H9 (cell line): Measurements from ENCODE around the gene CPAMD8. TPM values are rescaled to one million over a fixed set of nuclear protein-coding genes. Genes with fewer than 3 reads are reported as not detected.
A peak's percentile ranks its signal among the peaks of the same experiment; 100 is the strongest.

Experiments used
- DNase-seq: peaks from one replicate; pipeline ENCODE4 v3.0.0-alpha.2; 2017
- H2AFZ ChIP-seq: one replicate; pipeline ENCODE4 v1.6.1; 2013; ENCODE audit warnings: mild to moderate bottlenecking, low read length, control low read depth, moderate library complexity
- H2AK5ac ChIP-seq: 2 replicates; pipeline ENCODE4 v1.6.1; 2013; ENCODE audit warnings: low read length, control low read depth, mixed read lengths; ENCODE audit not compliant: insufficient read length
- H2BK120ac ChIP-seq: one replicate; pipeline ENCODE4 v1.6.1; 2013; ENCODE audit warnings: low read depth, mild to moderate bottlenecking, low read length, control low read depth, inconsistent platforms; ENCODE audit not compliant: poor library complexity, severe bottlenecking
- H2BK12ac ChIP-seq: 2 replicates; pipeline ENCODE4 v1.6.1; 2013; ENCODE audit warnings: low read length, control low read depth, mixed read lengths, low read depth; ENCODE audit not compliant: insufficient read length
- H2BK15ac ChIP-seq: 2 replicates; pipeline ENCODE4 v1.6.1; 2013; ENCODE audit warnings: low read depth, low read length, control low read depth
- H2BK20ac ChIP-seq: one replicate; pipeline ENCODE4 v1.6.1; 2013; ENCODE audit warnings: low read depth, mild to moderate bottlenecking, low read length, control low read depth, inconsistent platforms; ENCODE audit not compliant: poor library complexity, severe bottlenecking
- H2BK5ac ChIP-seq: 2 replicates; pipeline ENCODE4 v1.6.1; 2013; ENCODE audit warnings: low read length, control low read depth, mixed read lengths; ENCODE audit not compliant: insufficient read length
- H3K14ac ChIP-seq: 2 replicates; pipeline ENCODE4 v1.6.1; 2013; ENCODE audit warnings: low read length, control low read depth; ENCODE audit not compliant: insufficient read depth
- H3K18ac ChIP-seq: 2 replicates; pipeline ENCODE4 v1.6.1; 2013; ENCODE audit warnings: low read depth, mild to moderate bottlenecking, mixed read lengths, low read length, control low read depth; ENCODE audit not compliant: insufficient read length
- H3K23ac ChIP-seq: 2 replicates; pipeline ENCODE4 v1.6.1; 2013; ENCODE audit warnings: low read length, control low read depth, mixed read lengths, low read depth; ENCODE audit not compliant: insufficient read length
- H3K23me2 ChIP-seq: 2 replicates; pipeline ENCODE4 v1.6.1; 2013; ENCODE audit warnings: low read depth, mild to moderate bottlenecking, mixed read lengths, low read length, control low read depth; ENCODE audit not compliant: insufficient read length, poor library complexity, severe bottlenecking
- H3K27ac ChIP-seq: 2 replicates; pipeline ENCODE4 v1.5.1; 2013; ENCODE audit warnings: low read length, control low read depth, mixed read lengths, low read depth; ENCODE audit not compliant: insufficient read length
- H3K27me3 ChIP-seq: 2 replicates; pipeline ENCODE4 v1.6.1; 2013; ENCODE audit warnings: low read length, control low read depth, inconsistent platforms; ENCODE audit not compliant: insufficient read depth
- H3K4ac ChIP-seq: 2 replicates; pipeline ENCODE4 v1.6.1; 2013; ENCODE audit warnings: low read depth, mild to moderate bottlenecking, control low read depth, inconsistent platforms, low read length, moderate library complexity
- H3K4me1 ChIP-seq: 2 replicates; pipeline ENCODE4 v1.6.1; 2013; ENCODE audit warnings: low read length, control low read depth, inconsistent platforms; ENCODE audit not compliant: insufficient read depth
- H3K4me2 ChIP-seq: 2 replicates; pipeline ENCODE4 v1.6.1; 2013; ENCODE audit warnings: low read length, control low read depth, mixed read lengths; ENCODE audit not compliant: insufficient read length, insufficient read depth
- H3K56ac ChIP-seq: 2 replicates; pipeline ENCODE4 v1.6.1; 2013; ENCODE audit warnings: low read depth, mild to moderate bottlenecking, mixed read lengths, low read length, control low read depth; ENCODE audit not compliant: insufficient read length
- H3K79me1 ChIP-seq: 2 replicates; pipeline ENCODE4 v1.6.1; 2013; ENCODE audit warnings: low read depth, mild to moderate bottlenecking, moderate library complexity, low read length, control low read depth, inconsistent platforms; ENCODE audit not compliant: insufficient read depth, poor library complexity, severe bottlenecking
- H3K79me2 ChIP-seq: 2 replicates; pipeline ENCODE4 v1.6.1; 2013; ENCODE audit warnings: low read length, control low read depth, inconsistent platforms; ENCODE audit not compliant: insufficient read depth
- H3K9ac ChIP-seq: 2 replicates; pipeline ENCODE4 v1.6.1; 2013; ENCODE audit warnings: low read length, control low read depth, mixed read lengths; ENCODE audit not compliant: insufficient read length; ENCODE audit errors: extremely low read depth
- H3K9me3 ChIP-seq: one replicate; pipeline ENCODE4 v1.6.1; 2013; ENCODE audit warnings: low read depth, low read length, inconsistent platforms; ENCODE audit not compliant: control insufficient read depth
- H3T11ph ChIP-seq: one replicate; pipeline ENCODE4 v1.6.1; 2013; ENCODE audit warnings: mild to moderate bottlenecking, low read length, control low read depth, inconsistent platforms
- H4K20me1 ChIP-seq: one replicate; pipeline ENCODE4 v1.6.1; 2013; ENCODE audit not compliant: control insufficient read depth, insufficient read length, insufficient read depth
- H4K5ac ChIP-seq: 2 replicates; pipeline ENCODE4 v1.6.1; 2013; ENCODE audit warnings: low read depth, mild to moderate bottlenecking, mixed read lengths, low read length, control low read depth; ENCODE audit not compliant: insufficient read length
- H4K8ac ChIP-seq: replicated peaks from 2 replicates; pipeline ENCODE4 v1.6.1; 2013; ENCODE audit warnings: low read length, control low read depth, mixed read lengths, low read depth; ENCODE audit not compliant: insufficient read length
- H4K91ac ChIP-seq: 2 replicates; pipeline ENCODE4 v1.6.1; 2013; ENCODE audit warnings: low read depth, mild to moderate bottlenecking, moderate library complexity, mixed read lengths, low read length, control low read depth; ENCODE audit not compliant: insufficient read length
- H3K27ac Mint-ChIP-seq, 3 experiments: 2 replicates in 2 of 3; 3 replicates in 1 of 3; pipeline ENCODE4 v1.8.0; 2020 to 2021; ENCODE audit warnings: mixed read lengths in 3 of 3, mild to moderate bottlenecking in 1 of 3, moderate library complexity in 1 of 3
- H3K27me3 Mint-ChIP-seq: 2 replicates; pipeline ENCODE4 v1.8.0; 2021; ENCODE audit warnings: low read depth, mild to moderate bottlenecking, moderate library complexity, mixed read lengths
- H3K36me3 Mint-ChIP-seq, 3 experiments: 2 replicates in 2 of 3; 3 replicates in 1 of 3; pipeline ENCODE4 v1.8.0; 2020 to 2021; ENCODE audit warnings: low read depth in 3 of 3, mixed read lengths in 3 of 3; ENCODE audit not compliant: insufficient read depth in 1 of 3
- H3K4me1 Mint-ChIP-seq, 2 experiments: 2 replicates each; pipeline ENCODE4 v1.8.0; 2020; ENCODE audit warnings: mixed read lengths in 2 of 2
- H3K4me3 Mint-ChIP-seq, 2 experiments: 2 replicates in 1 of 2; 3 replicates in 1 of 2; pipeline ENCODE4 v1.8.0; 2020 to 2021; ENCODE audit warnings: mild to moderate bottlenecking in 2 of 2, mixed read lengths in 2 of 2, moderate library complexity in 1 of 2
- H3K9me3 Mint-ChIP-seq, 2 experiments: 2 replicates in 1 of 2; 3 replicates in 1 of 2; pipeline ENCODE4 v1.8.0; 2020; ENCODE audit warnings: mild to moderate bottlenecking in 2 of 2, mixed read lengths in 2 of 2, moderate library complexity in 1 of 2
- WGBS: extraction: QIAGEN DNeasy Blood & Tissue Kit; methylation state at CpG from one replicate; pipeline ENCODE4 v1.1.7; 2013; ENCODE audit warnings: missing lambda C conversion rate, low lambda C conversion rate, mixed read lengths; ENCODE audit not compliant: insufficient read length; ENCODE audit errors: extremely low coverage; 5-methylcytosine and 5-hydroxymethylcytosine counted together
- total RNA-seq: library from RNA; stranded (reverse); gene quantifications from 2 replicates; pipeline ENCODE4 v1.2.1, GENCODE V29; 2021
- TF ChIP-seq, protein P1 (sequence below): fragments of 200-600 bp; sonication (generic); conservative IDR thresholded peaks from 3 replicates; pipeline ENCODE4 v1.8.0; 2021; ENCODE audit warnings: antibody characterized with exemption, mild to moderate bottlenecking

The CPAMD8 gene
- total RNA-seq, 1 experiment from 2014 or later: 12.0 TPM

DNA sequence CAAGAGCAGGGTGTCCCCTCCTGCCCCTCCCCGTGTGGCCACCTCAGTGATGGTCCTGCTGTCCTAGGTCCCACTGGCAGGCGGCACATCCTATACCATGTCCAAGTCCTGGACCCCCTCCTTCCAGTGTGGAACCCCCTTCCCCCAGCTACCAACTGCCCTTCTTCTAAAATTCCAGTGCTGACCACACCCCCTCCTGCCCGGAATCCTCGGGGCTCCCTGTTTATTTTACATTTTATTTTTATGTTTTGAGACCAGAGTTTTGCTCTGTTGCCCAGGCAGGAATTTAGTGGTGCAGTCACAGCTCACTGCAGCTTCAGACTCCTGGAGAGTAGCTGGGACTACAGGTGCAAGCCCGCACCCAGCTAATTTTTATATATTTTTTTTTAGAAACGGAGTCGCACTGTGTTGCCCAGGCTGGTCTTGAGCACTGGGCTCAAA lies 945 bp upstream of the CPAMD8 start:
- Histone ChIP-seq H3K79me2 (no peaks in the 10 kb centered on the region), H2BK20ac (no peak overlapping the region), H4K5ac (no peak overlapping the region), H3K4me1 (no peaks in the 10 kb centered on the region), H3K14ac (peak overlapping the region; percentile 14; the same call in 1 of the 2 replicates), H3K79me1 (no peaks in the 10 kb centered on the region), H2BK120ac (no peak overlapping the region), H3K27ac (no peak overlapping the region), H3T11ph (no peak overlapping the region), H3K9ac (no peak overlapping the region), H3K9me3 (no peaks in the 10 kb centered on the region), H2AK5ac (no peak overlapping the region), H3K4me2 (peak overlapping the region; percentile 48), H3K27me3 (peaks cover 2% of the 10 kb centered on the region; the same call in 1 of the 2 replicates), H2AFZ (no peak overlapping the region), H4K20me1 (no peaks in the 10 kb centered on the region), H2BK12ac (no peak overlapping the region), H2BK5ac (no peak overlapping the region), H3K18ac (no peak overlapping the region), H4K8ac (no peak overlapping the region), H4K91ac (no peak overlapping the region), H3K23ac (no peak overlapping the region), H2BK15ac (no peak overlapping the region), H3K56ac (no peak overlapping the region), H3K23me2 (peaks cover 14% of the 10 kb centered on the region), H3K4ac (no peak overlapping the region)
- Mint-ChIP-seq H3K27ac (no peak overlapping the region; a peak in 1 of 7 replicates), H3K4me3 (peak overlapping the region; percentile 59 to 77), H3K4me1 (peaks cover 14 to 17% of the 10 kb centered on the region in 2 experiments), H3K36me3 (peaks cover 13 to 23% (median 20%) of the 10 kb centered on the region in 3 experiments), H3K9me3 (peaks cover 19 to 20% of the 10 kb centered on the region in 2 experiments), H3K27me3 (peaks cover 47% of the 10 kb centered on the region)
- no CpG with 5 or more reads among the region's 7 CpGs for WGBS
- DNase-seq: no peak
- TF ChIP-seq, protein P1, sequence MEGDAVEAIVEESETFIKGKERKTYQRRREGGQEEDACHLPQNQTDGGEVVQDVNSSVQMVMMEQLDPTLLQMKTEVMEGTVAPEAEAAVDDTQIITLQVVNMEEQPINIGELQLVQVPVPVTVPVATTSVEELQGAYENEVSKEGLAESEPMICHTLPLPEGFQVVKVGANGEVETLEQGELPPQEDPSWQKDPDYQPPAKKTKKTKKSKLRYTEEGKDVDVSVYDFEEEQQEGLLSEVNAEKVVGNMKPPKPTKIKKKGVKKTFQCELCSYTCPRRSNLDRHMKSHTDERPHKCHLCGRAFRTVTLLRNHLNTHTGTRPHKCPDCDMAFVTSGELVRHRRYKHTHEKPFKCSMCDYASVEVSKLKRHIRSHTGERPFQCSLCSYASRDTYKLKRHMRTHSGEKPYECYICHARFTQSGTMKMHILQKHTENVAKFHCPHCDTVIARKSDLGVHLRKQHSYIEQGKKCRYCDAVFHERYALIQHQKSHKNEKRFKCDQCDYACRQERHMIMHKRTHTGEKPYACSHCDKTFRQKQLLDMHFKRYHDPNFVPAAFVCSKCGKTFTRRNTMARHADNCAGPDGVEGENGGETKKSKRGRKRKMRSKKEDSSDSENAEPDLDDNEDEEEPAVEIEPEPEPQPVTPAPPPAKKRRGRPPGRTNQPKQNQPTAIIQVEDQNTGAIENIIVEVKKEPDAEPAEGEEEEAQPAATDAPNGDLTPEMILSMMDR: no peak
